Bone marrow (tissue), 2 donors: ENCODE measurements around the gene BICD2.

ENCODE experiments used
- DNase-seq, 2 donors: peaks; one replicate each; lab custom pipeline; 2025; lab: John Stamatoyannopoulos, UW

Gene BICD2

GRCh38 chr9:92747459-92748232 lies 17.0 kb downstream of the BICD2 start:
- no peak for DNase-seq

GRCh38 chr9:92746567-92747458 lies 17.8 kb downstream of the BICD2 start:
- DNase-seq, result no peak

- DNase-seq, result no peak
Observed at GRCh38 chr9:92745881-92746280, 18.8 kb downstream of the BICD2 start.

DNA sequence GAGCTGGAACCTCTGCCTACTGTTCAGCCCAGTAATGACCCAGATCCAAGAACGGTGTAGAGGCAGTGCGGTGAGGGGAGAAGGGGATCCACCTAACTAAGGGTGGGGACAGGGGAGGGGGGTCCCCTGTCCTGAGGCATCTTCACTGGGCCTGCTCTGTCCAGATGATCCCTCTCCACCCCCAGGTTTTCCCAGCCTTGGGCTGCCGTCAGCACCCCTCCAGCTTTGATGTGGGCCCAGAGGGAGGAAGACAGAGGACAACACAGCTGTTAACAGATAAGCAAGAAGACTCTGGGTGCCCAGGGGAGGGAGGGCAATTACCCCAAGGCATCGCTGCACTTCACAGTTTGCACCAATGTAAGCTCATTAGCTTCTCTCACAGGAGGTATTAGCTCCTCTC lies 19.3 kb downstream of the BICD2 start:
- DNase-seq, result no peak

GRCh38 chr9:92740969-92741368 lies 23.7 kb downstream of the BICD2 start:
- no peak for DNase-seq

DNA sequence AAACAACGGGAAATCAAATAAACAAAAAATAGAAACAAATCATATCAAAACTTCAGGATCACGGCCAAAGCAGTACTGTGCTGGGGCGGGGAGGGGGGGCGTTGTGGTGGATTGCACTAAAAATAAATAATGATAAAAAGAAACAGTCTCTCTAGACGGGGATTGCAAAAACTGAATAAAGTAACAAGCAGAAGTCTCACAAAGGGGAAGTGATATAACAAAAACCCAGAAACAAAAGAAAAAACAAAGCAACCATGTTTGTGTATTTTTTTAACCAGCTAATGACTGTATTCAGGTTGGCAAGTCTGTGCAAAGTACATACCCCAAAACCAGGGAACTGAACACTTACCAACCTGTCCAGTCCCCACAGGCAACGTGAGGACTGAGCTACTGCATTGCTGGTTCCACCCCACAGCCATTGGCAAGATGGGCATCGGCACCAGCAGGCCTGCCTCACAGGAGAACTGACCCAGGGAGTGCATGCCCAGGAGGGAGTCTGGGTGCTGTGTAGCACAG lies 24.1 kb downstream of the BICD2 start:
- peak; percentile 19 to 29 for DNase-seq

- DNase-seq, result peak in 1 of 2 donors; percentile 13
Observed at GRCh38 chr9:92740009-92740408, 24.6 kb downstream of the BICD2 start.

GRCh38 chr9:92739346-92739970 lies 25.2 kb downstream of the BICD2 start:
- DNase-seq, result no peak

GRCh38 chr9:92738661-92739081 lies 26.0 kb downstream of the BICD2 start:
- no peak for DNase-seq

DNA sequence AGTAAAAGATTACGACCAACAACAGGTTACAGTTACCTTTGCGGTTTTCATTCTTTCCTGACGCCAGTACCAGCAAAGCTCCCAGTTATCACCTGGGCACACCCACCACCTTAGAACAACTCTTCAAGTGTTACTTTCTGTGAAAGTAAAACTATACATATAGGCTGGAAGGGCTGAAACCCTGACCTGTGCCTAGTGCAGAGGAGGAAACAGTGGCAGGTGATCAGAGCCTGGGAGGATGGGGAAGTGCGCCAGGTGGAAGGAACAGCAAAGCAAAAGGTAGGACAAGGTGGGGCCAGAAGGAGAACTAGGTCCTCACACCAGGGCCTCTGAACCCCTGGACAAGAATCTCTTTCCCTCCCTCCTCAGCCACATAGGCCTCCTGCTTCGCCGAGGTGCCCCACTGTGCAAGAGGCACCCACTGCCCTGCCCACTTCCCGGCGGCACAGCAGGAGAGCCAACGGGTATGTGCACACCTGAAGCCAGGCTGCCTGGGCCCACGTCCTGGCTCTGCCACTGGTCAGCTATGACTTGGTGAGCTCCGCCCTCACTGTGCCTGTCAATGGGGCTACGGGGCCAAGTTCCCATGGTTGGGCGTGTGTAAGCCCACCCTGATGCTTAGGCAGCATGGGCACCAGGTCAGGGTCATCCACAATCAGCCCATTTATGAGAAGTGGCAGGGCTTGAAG lies 26.9 kb downstream of the BICD2 start:
- no peak for DNase-seq

- DNase-seq, result no peak
Observed at GRCh38 chr9:92737216-92737606, 27.4 kb downstream of the BICD2 start.

- DNase-seq, result no peak
Observed at GRCh38 chr9:92736563-92737215, 27.9 kb downstream of the BICD2 start.

DNA sequence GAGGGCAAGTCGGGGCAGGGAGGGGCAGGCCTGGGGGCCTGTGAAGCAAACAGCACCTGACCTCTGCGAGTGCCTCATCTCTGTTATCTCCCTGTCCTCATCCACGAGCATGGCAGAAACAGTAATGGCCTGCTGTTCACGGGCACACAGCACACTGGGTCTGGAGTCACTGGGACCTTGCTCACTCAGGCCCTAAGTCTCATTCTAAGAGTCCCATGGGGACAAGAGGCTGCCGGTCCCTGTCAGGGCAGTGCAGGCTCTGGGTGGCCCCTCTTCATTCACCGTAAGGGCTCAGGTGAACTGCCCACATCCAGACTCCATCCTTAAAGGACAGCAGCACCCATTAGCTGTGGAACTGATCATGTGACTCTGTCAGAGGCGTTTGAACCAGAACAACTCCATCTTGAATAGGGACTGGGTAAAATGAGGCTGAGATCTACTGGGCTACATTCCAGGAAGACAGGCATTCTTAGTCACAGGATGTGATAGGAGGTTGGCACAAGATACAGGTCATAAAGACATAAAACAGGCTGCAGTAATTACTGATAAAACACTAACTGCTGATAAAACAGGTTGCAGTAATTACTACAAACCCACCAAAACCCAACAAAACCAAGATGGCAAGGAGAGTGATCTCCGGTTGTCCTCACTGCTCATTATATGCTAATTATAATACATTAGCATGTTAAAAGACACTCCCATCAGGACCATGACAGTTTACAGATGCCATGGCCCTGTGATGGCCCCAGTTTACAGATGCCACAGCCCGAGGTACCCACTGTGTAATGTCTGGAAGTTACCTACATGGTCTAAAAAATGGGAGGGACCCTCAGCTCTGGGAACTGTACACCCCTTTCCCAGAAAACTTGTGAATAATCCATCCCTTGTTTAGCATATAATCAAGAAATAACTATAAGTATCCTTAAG lies 28.7 kb downstream of the BICD2 start:
- DNase-seq, result no peak

- DNase-seq, result no peak
Observed at GRCh38 chr9:92734931-92735635, 29.6 kb downstream of the BICD2 start.

GRCh38 chr9:92730897-92731296 lies 33.7 kb downstream of the BICD2 start:
- no peak for DNase-seq

DNA sequence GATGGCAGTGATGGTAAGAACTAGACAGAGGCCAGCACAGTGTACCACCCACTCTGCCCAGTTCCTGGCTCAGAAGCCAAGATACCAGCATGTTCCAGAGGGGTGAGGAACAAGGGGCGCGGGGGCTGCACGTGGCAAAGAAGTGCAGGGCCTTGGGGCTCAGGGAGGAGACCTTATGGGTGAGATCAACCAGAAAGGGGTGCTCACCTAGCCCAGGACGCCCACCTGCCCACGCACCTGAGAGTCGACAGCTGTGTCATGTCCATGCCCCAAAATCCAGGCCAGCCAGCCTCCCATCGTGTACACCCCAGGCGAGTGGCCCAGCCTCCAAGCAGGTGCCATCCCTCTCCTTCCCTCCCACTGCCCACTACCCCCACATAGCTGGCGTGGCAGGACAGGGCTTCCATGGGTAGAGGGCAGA lies 34.9 kb downstream of the BICD2 start:
- DNase-seq, result no peak

GRCh38 chr9:92728831-92729734 lies 35.5 kb downstream of the BICD2 start:
- no peak for DNase-seq
